Nephron (organoid): ENCODE measurements around the gene RBM39.

Source experiments
- H3K27ac Mint-ChIP-seq, 3 experiments: 2 replicates each; pipeline ENCODE4 v1.8.0; 2020; ENCODE audit warnings: mixed read lengths in 3 of 3, mild to moderate bottlenecking in 2 of 3, moderate library complexity in 1 of 3
- H3K27me3 Mint-ChIP-seq: 2 replicates; pipeline ENCODE4 v1.8.0; 2021; ENCODE audit warnings: low read depth, mild to moderate bottlenecking, moderate library complexity, mixed read lengths
- H3K36me3 Mint-ChIP-seq: 2 replicates; pipeline ENCODE4 v1.8.0; 2020; ENCODE audit warnings: low read depth, mixed read lengths
- H3K4me1 Mint-ChIP-seq: 2 replicates; pipeline ENCODE4 v1.8.0; 2020; ENCODE audit warnings: mixed read lengths
- H3K4me3 Mint-ChIP-seq, 3 experiments: 2 replicates each; pipeline ENCODE4 v1.8.0; 2020; ENCODE audit warnings: mild to moderate bottlenecking in 3 of 3, mixed read lengths in 3 of 3, moderate library complexity in 2 of 3
- H3K9me3 Mint-ChIP-seq: 2 replicates; pipeline ENCODE4 v1.8.0; 2020; ENCODE audit warnings: mixed read lengths
- CTCF ChIP-seq, 3 experiments: fragments of 200-600 bp; sonication (generic); IDR thresholded peaks; one replicate each; pipeline ENCODE4 v1.5.0; 2021; ENCODE audit warnings: antibody characterized with exemption in 3 of 3; ENCODE audit not compliant: unreplicated experiment in 3 of 3

RBM39 gene

GRCh38 chr20:35702824-35703695 lies 39.0 kb downstream of the RBM39 start:
- Mint-ChIP-seq H3K4me1 (peaks cover 21% of the 10 kb centered on the region), H3K27ac (no peak overlapping the region), H3K27me3 (no peaks in the 10 kb centered on the region), H3K4me3 (no peak overlapping the region), H3K36me3 (peaks cover 56% of the 10 kb centered on the region), H3K9me3 (no peaks in the 10 kb centered on the region)
- no peak for TF ChIP-seq CTCF (IDR thresholded peaks at IDR 0.05; ENCODE audit: unreplicated experiment in 3 of 3)

- Mint-ChIP-seq H3K4me1 (peaks cover 29% of the 10 kb centered on the region), H3K4me3 (peak overlapping the region; percentile 71 to 77 (median 76)), H3K9me3 (no peaks in the 10 kb centered on the region), H3K27me3 (no peaks in the 10 kb centered on the region), H3K36me3 (peaks cover 57% of the 10 kb centered on the region), H3K27ac (peak overlapping the region; percentile 63 to 81 (median 71))
- no peak for TF ChIP-seq CTCF (IDR thresholded peaks at IDR 0.05; ENCODE audit: unreplicated experiment in 3 of 3)
Measured at GRCh38 chr20:35702051-35702823, 39.8 kb downstream of the RBM39 start.

- no peaks in the 10 kb centered on the region for H3K9me3 Mint-ChIP-seq
- peaks cover 46% of the 10 kb centered on the region for H3K36me3 Mint-ChIP-seq
- no peak for TF ChIP-seq CTCF (IDR thresholded peaks at IDR 0.05; ENCODE audit: unreplicated experiment in 3 of 3)
- H3K4me1 Mint-ChIP-seq: peaks cover 30% of the 10 kb centered on the region
- peak overlapping the region; percentile 91 to 97 (median 97) for H3K4me3 Mint-ChIP-seq
- H3K27ac Mint-ChIP-seq: peak overlapping the region; percentile 51 to 95 (median 89)
- no peaks in the 10 kb centered on the region for H3K27me3 Mint-ChIP-seq
Measured at GRCh38 chr20:35700625-35701148, 41.4 kb downstream of the RBM39 start.

GRCh38 chr20:35699957-35700624 lies 42.0 kb downstream of the RBM39 start:
- Mint-ChIP-seq H3K4me3 (peak overlapping the region; percentile 91 to 97 (median 97)), H3K4me1 (peaks cover 30% of the 10 kb centered on the region), H3K27me3 (no peaks in the 10 kb centered on the region), H3K36me3 (peaks cover 46% of the 10 kb centered on the region), H3K27ac (peak overlapping the region; percentile 51 to 95 (median 89)), H3K9me3 (no peaks in the 10 kb centered on the region)
- TF ChIP-seq CTCF (IDR thresholded peaks at IDR 0.05; ENCODE audit: unreplicated experiment in 3 of 3): no peak

GRCh38 chr20:35699127-35699956 lies 42.7 kb downstream of the RBM39 start, which contains the start of the genes NFS1 and ROMO1:
TSS of gene NFS1 (minus strand) at chr20:35699352. CDS start at chr20:35699288, 64 bp downstream.
TSS of gene ROMO1 (plus strand) at chr20:35699405. CDS start at chr20:35699633, 228 bp downstream.
- Mint-ChIP-seq H3K4me1 (peaks cover 30% of the 10 kb centered on the region), H3K9me3 (no peaks in the 10 kb centered on the region), H3K27me3 (no peaks in the 10 kb centered on the region)

More at GRCh38 chr20:35699127-35699956, 42.7 kb downstream of the RBM39 start, which contains the start of the genes NFS1 and ROMO1:
- Mint-ChIP-seq H3K36me3 (peaks cover 40% of the 10 kb centered on the region), H3K27ac (peak within 1 kb of the TSS; percentile 51 to 95 (median 89)), H3K4me3 (peak within 1 kb of the TSS; percentile 91 to 97 (median 97))
- TF ChIP-seq CTCF (IDR thresholded peaks at IDR 0.05; ENCODE audit: unreplicated experiment in 3 of 3): peak; percentile 7 to 28 (median 21)
